Activated CD8-positive, alpha-beta memory T cell treated with anti-CD3 and anti-CD28 coated beads, Interleukin-2, amount 50 U/mL, for 4 hours (primary cell): Measurements from ENCODE around the gene PPP2R2C.

Experiments used
- DNase-seq: peaks from one replicate; pipeline ENCODE4 v3.0.0-alpha.2; 2020

Gene PPP2R2C

DNA sequence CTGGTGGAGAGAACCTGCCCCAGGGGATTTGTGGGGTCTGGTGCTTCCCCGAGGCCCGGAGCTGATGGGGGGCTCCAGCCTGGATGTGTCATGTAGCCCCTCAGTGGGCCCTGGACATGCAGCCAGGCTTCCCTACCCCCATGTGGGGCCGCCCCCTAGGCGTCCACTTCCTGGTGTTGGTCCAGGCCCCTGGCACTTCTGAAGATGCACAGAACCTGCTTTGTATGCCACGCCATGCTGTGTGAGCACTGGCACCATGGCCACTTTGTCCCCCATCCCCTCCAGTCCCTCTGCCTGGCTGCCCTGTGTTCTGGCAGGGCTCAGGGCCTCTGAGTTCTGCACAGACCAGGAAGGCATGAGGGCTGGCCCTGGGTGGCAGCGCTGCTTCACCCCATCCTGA lies 173.6 kb downstream of the PPP2R2C start:
- DNase-seq: no peak

DNA sequence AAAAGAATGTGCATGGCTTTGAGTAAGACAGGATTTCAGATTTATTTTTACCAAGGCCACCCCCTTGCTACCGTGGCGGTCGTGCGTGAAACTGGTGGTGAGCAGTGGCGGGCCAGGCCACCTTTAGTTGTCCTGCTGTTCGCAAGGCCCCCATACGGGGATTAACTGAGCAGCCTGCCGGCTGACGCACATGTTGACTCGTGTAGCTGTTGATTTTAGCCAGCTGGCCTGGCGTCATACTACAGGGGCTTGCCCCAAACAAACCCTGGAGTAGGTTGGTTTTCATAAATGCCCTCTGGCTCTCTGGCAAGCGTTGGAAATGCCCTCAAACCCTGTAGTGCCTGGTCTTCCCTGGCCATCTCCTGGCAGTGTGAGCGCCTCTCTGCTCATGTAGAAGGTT lies 174.4 kb downstream of the PPP2R2C start:
- DNase-seq: no peak

DNA sequence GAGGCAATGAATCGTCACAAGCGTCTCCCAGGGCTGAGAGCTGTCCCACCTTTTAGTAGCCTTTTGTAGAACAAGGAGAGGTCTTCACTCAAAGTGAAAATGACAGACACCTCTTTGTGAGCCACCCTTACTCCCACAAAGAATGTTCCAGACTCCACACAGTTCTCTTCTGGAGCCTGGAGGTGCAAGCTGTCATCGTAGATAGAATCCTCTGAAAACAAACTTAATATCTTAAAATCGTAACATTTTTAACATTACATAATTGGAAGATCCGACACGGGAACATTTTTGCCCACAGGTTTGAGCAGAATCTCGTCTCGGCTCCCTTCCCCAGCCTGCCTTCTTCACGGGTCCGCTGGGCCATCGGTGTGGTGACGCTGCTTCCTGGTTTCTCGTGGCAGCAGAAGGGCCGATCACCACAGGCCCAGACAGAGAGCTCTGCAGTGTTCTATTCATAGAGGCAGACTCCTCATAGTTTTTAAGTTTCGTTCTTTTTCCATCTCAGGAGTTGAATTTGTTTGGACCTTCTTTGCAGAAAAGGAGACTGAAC lies 175.1 kb downstream of the PPP2R2C start:
- DNase-seq: no peak

DNA sequence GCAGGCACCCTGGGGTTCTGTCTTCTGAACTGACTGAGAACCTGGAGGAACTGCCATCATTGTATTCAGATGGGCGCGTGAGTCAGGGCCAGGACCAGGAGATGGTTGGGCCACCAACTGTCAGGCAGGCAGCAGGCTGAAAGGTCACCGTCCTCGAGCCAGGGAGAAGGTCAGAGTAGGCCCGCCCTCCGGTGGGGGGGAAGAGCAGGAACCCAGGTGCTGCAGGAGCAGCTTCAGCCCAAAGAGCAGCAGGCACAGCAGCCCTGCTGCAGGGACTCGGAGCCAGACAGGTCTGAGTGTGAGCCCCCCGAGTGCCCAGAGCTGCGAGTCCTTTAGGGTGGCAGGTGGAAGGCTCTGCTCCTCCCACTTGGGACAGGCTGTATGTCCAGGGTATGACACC lies 176.4 kb downstream of the PPP2R2C start:
- no peak for DNase-seq

GRCh38 chr4:6295495-6295894 lies 176.9 kb downstream of the PPP2R2C start:
- no peak for DNase-seq

- no peak for DNase-seq
These were observed 177.6 kb downstream of the PPP2R2C start for GRCh38 chr4:6294705-6295421.

- DNase-seq: no peak
These were observed 178.8 kb downstream of the PPP2R2C start for GRCh38 chr4:6293661-6294060.

DNA sequence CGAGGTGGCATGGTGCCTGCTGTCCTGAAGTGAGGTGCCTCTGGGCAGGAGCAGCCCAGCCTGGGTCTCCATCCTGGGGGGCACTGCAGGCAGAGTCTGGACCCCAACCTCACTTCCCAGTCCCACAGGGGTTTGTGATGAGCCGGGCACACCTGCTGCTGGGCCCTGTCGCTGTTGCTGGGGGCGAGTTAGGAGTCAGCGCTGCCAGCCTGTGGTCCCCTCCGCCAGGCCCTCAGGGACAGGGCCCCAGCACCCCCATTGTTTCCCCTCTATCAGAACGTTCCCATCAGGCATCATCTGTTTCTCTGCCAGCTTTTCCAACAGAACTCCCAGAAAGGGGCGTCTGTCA lies 179.3 kb downstream of the PPP2R2C start:
- no peak for DNase-seq

DNA sequence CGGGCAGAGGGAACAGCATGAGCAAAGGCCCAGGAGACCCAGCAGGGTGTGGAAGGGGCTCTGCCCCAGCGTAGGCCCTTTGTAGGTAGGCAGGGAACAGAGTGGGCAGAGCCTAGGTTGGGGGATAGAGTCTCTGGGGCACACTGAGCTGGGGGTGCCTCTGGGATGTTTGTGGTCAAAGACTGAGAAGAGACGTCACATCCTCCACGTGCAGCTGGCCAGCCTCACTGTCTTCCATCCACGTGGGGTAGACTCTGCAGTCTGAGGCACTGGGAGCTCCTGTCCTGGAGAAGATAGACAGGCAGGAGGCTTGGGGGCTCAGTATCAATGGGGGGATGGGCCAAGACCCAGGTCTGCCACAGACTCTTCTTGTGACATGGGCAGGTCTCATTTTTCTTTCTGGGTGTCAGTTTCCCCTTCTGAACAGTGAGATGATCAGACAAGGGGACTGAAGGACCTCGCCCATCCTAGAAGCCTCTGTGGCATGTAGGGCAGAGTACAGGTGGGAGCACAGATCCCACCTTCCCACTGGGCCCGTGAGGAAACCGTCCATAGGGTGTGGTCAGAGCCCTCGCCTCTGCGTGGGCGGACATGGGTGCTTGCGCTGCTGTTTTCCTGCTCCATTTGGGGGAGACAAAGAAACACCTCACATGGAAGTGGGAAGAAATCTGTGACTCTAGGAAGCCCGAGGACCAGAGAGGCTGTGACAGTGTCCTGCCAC lies 179.9 kb downstream of the PPP2R2C start:
- no peak for DNase-seq

- DNase-seq: no peak
These were observed 180.6 kb downstream of the PPP2R2C start for GRCh38 chr4:6291784-6292297.

DNA sequence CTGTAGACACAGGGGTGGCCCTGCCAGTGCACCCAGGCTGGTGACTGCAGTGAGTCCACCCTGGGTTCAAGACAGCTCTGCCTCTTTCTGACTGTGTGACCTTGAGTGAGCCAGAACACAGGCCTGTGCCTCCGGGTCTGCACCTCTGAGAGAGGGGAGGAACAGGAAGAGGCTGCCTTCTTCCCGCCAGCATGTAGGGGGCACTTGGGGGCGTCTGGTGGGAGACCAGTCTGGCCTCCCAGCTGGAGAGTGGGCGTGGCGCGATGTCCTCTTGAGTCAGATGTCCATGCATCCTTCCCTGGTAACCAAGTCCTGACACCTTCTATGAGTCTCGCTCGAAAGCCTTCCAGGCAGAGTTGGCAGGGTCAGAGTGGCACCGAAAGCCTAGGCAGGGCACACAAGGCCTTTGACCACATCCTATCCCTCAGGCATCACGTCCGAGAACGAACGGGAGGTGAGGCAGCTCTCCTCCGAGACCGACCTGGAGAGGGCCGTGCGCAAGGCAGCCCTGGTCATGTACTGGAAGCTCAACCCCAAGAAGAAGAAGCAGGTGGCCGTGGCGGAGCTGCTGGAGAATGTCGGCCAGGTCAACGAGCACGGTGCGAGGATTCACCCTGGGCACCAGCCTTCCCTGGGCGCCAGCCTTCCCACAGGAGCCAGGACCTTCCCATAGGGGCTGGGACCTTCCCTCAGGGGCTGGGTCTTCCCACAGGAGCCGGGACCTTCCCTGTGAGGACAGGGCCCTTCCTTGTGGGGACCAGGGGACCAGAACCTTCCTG lies 181.5 kb downstream of the PPP2R2C start:
- DNase-seq: no peak

- no peak for DNase-seq
These were observed 182.2 kb downstream of the PPP2R2C start for GRCh38 chr4:6290256-6290655.

DNA sequence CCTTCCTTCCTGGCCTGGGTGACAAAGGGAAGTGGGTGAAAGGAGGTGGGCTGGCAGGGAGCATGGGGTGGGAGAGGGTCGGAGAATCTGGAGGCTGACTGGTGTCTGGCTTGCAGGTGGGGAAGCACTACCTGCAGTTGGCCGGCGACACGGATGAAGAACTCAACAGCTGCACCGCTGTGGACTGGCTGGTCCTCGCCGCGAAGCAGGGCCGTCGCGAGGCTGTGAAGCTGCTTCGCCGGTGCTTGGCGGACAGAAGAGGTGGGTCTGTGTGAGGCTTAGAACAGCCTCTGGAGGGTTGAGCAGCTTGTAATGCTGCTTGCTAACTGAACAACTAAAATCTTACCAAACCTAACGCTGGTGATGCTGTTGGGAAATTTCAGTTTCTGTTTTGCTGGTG lies 183.5 kb downstream of the PPP2R2C start:
- DNase-seq: no peak

DNA sequence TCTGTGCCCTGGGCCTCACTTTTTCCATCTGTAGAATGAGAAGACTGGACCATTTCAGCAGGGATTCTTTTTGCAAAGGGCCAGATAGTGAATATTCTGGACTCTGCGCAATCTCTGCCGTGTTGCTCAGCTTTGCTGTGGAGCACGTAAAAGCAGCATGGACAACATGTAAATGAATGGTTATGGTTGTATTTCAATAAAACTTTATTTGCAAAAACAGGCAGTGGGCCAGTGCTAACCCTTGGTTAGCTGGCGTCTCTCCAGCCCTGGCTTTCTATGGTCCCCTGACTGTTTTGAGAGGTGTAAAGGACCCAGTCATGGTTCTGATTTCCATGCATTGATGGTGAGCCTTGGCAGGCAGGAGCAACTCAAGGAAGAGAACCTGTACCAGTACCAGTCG lies 184.1 kb downstream of the PPP2R2C start:
- DNase-seq: no peak

DNA sequence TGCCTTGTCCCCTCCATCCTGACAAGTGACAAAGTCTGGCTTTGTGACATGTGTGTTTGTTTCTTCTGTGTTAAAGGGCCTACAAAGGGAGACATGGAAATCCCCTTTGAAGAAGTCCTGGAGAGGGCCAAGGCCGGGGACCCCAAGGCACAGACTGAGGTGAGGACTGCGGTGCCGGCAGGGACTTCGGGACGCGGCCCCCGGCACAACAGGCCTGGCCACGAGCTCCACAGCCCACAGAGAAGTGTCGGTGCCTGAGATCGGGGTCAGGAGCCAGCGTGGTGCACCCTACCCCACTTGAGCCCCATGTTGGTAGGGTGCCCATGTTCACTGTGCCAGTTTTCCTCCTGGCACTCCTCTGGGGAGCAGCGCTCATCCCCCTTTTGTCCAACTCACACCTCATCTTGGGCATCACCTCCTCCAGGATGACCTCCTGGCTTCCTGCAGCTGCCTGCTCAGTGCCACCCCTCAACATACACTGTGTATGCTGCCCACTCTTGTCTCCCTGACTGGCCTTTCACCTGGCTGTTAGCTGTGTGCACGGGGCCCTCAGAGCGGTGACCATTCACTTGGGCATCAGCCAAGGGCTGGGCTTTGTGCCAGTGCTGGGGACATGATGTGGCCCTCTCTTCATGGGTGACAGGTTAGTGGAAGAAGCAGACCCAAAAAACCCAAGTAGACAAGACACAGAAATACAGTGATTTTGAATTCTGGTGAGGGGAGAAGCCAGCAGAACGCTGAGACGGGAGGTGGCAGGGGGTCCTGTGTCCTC lies 185.2 kb downstream of the PPP2R2C start:
- DNase-seq: no peak

DNA sequence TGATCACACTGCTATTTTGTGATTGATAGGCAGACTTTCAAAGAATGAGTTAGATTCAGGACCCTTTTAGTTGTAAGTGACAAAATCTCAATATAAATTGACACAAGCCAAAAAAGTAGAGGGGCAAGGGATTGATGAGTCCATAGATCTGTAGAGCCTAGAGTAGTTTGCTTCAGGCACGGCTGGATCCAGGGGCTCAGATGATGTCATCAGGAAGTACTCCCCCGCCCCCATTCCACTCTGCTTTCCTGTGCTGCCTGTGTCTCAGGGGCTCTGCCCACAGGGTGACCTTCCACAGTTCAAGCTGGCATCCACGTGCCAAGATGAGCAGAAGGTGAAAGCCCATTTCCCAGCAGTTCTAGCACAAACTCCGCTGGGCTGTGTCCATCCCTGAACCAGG lies 189.1 kb downstream of the PPP2R2C start:
- DNase-seq: no peak

DNA sequence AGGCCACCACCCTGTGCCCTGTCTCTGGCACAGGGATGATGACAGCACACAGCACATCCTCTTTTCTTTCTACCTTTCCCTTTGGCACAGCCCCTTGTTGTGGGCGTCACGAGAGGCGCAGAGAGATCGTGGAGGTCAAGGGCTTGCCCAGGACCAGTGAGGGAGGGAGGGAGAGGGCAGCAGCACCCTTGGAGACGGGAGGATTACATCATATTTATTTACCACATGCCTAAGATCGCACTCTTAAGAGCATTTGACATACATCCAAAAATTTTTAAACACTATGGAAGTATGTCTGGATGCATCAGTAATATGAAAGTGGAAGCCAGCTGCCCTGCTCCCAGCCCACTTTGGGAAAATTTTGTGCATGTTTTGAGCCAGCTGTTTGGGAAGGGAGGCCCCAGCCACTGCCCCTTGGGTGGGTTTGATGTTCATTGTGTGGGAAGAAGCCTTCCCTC lies 190.1 kb downstream of the PPP2R2C start:
- DNase-seq: no peak

DNA sequence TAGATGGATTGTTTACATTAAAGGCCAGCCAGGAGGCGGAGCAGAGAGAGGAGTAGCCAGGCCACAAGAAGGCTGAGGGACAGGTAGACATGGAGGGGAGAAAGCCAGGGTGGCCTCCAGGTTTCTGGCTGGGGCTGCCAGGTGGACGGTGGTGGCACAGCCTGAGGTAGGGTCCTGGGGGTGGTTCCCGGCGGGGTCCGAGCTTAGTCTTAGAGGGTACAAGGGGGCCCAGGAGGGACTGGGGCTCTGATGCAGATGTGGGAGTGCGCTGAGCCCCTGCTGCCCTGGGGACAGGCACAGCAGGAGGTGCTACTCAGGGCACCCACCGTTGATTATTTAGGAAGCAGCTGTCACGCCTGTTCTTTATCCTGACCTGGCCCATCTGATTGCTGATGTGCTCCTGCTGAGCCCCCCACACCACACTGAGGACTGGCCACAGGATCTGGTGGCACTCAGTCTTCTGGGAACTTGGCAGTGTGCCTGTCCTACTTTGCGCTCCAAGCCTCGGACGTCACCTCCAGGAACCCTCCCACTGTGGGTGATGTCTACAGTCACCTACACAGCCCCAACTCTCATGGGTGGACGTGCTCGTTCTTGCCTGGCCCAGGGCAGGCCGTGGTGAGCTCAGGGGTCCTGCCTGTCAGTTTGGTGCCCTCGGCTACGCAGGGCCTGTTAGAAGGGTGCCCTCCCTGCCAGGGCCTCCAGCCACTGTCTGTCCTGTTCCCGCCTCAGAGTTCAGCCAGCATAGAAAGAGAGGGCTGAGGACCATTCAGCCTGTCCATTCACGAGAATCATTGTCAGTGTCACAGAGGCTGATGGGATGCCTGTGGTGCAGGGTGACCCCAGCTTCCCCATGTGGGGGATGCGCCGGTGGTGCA lies 190.7 kb downstream of the PPP2R2C start:
- DNase-seq: no peak

GRCh38 chr4:6280365-6280996 lies 191.9 kb downstream of the PPP2R2C start:
- DNase-seq: no peak

DNA sequence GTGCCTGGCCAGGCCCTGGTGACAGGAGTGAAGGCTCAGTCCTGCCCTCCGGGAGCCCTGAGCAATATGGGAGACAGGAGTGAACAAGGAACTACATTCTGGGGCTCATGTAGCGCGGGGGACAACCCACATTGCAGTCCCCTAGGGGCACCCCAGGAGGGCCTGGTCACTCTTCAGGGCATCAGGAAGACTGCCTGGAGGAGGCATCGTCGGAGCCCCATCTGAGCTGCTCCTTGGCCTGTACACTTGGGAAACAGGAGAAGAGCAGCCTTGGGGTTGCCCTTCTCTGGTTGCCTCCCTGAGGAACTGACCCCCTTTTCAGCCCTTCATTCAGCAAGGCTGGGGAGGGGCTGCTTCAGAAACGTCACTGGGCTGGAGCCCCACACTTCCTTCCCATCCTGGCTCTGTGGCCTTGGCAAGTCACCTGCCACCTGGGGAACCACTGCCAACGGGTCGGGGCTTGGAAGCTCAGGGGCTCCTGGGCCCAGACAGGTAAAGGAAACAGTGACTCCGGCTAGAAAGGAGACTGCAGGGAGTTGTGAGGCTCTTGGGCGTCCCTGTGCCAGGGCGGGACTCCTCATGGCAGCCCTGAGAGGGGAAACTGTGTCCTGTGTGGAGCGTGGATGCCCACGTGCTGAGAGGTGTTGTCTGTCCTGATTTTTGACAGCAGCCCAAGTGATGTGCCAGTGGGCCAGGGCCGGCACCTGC lies 192.7 kb downstream of the PPP2R2C start:
- no peak for DNase-seq
